CD4-positive, alpha-beta T cell treated with Interferon gamma for 1 hour (primary cell): ENCODE measurements around the gene ARAP2.

Experiments used
- DNase-seq: peaks from one replicate; pipeline ENCODE4 v3.0.0-alpha.2; 2020

Gene ARAP2

DNA sequence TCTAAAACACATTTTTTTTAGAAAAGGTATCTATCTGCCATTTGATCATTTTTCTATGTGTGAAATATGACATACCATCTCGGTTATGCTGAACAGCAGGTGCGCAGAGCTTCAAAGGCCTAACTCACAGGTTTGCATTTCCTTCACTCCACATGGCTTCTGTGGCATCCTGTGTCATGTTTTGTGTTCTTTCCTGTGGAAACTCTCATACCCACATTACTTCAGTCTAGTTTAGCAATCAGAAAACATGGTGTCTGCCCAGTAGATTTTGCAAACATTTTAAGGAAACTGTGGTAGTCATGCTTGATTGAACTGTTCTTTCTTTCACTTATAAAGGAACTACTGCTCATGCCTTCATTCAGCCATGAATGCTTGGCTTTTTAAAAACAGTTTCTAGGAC is 11.3 kb upstream of the ARAP2 start:
- DNase-seq, result peak; percentile 67

DNA sequence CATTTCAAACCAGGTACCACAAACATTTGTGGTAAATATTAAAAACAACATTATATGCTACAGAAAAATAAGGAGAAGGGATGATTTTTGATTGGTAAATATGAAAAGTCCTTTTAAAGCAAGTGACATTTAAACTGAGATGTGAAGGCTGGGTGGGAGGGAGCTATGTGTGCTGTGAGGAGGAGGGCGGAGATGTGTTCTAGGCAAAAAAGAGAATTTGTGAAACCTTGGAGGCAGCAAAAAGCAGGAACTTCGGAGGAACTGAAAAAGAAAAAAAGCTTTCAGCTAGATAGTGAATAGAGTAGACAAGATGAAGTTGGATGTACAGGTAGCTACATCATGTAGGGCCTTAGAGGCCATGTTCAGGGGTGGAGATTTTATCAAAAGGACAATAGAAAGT is 10.1 kb upstream of the ARAP2 start:
- no peak for DNase-seq

DNA sequence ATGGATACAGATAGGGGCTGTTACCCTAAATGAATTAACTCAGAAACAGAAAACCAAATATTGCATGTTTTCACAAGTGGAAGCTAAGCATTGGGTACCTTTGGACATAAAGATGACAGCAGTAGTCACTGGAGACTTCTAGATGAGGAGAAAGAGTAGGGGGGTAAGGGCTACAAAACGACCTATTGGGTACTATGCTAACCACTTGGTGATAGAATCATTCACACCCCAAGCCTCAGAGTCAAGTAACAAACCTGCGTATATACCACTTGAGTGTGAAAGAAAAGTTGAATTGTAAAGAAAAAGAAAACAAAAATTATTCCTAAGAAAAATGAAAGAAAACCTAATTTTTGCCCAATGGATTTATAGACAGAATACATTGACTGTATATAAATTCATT is 7.7 kb upstream of the ARAP2 start:
- no peak for DNase-seq

- DNase-seq, result no peak
Observed at GRCh38 chr4:36249610-36250009, 5.3 kb upstream of the ARAP2 start.

- peak; percentile 41 for DNase-seq
Observed at GRCh38 chr4:36243355-36244256, 708 bp downstream of the ARAP2 start.

DNA sequence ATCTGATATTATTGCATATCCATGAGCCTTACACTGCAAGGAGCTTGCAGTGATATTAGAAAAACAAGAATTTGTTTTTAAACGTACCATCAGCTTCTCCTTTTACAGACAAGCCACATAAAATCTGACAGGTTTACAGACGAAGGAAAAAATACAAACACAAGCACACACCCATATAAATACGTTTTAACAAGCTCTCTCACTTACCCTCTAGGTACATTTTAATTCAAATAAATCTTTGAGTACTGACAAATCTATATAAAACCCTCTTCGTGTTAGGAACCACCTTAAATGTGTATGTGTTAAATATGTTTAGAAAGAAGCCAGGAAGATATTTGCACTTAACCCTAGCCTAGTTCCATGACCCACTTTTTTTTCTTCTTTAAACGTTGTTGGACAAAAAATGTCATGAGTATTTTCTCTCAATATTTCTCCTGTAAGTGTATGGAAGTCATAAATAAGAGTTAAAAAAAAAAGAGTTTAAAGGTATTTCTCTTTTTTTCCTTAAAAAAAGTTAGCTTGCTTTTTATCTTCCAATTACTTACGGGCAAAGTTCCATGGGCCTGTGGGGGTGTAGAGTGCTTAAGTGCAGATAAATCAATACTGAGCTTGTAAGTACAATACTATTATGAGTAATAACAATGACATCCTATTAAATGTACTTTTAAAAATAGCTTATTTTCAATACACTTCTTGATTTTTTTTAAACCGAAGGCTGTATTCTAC is 1.5 kb downstream of the ARAP2 start:
- no peak for DNase-seq

DNA sequence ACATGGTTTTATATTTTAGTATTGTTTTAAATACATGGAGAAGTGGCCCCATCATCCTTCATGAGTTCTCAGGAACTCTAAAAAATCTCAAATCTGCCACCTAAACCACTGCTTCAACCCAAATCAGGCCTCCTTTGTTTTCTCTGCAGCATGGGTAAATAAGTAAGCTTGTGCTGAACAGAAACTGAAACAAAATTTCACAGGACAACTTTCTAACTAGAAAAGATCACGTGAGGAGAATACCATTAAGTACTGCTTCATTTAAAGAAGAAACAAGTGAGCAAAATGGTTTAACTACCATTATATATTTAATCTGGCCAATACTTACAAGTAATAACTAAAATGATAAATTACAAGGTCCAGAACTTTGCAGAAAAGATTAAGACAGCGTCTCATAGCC is 2.5 kb downstream of the ARAP2 start:
- no peak for DNase-seq

- DNase-seq, result no peak
Observed at GRCh38 chr4:36237366-36238313, 6.7 kb downstream of the ARAP2 start.

DNA sequence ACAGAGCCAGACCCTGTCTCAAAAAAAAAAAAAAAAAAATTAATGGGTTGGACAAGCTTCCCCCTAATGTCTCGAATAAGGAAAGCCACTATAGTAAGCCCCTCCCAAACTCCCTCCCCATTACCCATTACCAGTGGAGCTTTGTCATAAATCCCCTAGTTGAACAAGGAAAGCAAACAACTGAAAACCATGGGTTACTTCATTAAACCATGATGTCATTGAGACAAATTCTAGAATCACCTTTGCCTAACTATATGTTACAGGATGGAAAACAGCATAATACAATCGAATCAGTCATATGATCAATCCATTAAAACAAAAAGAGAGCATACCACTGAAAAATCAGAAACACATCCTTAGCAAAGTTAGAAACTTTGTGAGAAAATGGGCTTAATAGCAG is 8.2 kb downstream of the ARAP2 start:
- DNase-seq, result no peak

GRCh38 chr4:36235306-36235705 is 9.0 kb downstream of the ARAP2 start:
- no peak for DNase-seq

GRCh38 chr4:36233567-36234266 is 10.6 kb downstream of the ARAP2 start:
- no peak for DNase-seq

DNA sequence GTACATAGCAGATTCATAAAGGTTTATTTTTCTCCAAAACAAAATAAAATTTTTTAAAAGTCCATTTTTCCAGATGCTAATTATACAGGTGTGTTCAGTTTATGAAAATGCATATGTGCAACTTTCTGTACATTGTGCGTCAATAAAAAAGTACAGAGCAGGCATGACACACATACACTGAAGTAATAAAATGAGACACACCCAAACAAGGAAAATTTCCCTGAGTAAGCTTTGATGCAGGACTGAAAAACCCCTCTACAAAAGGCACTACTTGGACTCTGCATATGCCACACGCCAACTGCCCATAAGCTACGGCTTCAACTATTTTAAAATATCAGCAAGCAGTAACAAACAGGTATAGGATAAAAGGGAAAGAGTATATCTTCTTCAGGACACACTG is 13.8 kb downstream of the ARAP2 start:
- DNase-seq, result no peak

DNA sequence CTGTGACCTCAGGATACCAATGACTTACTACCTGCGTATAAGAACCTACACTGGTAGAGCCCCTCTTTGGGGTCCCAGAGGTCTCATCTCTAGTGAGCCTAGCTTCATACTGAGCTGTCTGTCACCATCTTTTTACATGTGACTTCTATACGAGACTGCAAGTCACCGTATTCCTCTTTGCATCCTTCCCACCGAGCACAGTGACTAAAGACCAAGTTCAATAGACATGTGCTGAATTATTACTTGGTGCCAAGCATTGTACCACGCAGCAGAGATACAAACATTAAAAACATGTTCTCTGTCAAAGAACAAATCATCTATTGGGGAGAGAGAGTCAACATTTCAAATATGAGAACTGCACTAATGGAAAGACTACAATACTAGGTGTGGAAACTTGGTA is 16.4 kb downstream of the ARAP2 start:
- no peak for DNase-seq

GRCh38 chr4:36226430-36227227 is 17.7 kb downstream of the ARAP2 start:
- no peak for DNase-seq

GRCh38 chr4:36224972-36225903 is 19.1 kb downstream of the ARAP2 start:
- no peak for DNase-seq

DNA sequence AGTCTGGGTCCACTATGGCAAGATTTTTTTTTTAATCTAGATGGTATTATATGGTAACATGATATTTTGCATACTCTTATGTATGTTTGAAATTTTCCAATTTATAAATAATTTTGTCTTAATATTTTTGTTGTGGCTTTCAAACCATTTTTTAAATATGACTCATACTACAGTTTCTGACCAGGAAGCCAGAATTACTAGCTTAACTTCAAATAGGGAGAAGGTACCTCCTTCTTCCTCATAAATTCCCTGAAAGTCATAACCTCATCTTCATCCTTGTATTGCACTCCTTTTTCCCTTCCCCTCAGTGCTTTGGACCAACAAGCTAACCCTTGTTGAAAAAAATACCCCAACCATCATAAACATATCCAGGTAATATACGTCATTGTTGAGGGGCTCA is 21.6 kb downstream of the ARAP2 start:
- no peak for DNase-seq

GRCh38 chr4:36220776-36221175 is 23.5 kb downstream of the ARAP2 start:
- no peak for DNase-seq

DNA sequence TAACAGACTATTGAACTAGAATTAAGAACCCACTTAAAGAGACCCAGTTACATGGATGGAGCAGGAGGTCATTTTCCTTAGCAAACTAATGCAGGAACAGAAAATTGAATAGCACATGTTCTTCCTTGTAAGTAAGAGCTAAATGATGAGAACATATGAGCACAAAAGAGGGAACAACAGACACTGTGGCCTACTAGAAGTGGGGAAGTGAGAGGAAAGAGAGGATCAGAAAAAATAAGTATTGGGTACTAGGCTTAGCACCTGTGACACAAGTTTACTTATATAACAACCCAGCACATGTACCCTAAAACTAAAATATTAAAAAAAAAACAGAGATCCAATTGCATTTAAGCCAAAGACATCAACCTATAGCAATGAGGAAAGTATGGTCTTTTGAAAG is 26.2 kb downstream of the ARAP2 start:
- DNase-seq, result no peak

DNA sequence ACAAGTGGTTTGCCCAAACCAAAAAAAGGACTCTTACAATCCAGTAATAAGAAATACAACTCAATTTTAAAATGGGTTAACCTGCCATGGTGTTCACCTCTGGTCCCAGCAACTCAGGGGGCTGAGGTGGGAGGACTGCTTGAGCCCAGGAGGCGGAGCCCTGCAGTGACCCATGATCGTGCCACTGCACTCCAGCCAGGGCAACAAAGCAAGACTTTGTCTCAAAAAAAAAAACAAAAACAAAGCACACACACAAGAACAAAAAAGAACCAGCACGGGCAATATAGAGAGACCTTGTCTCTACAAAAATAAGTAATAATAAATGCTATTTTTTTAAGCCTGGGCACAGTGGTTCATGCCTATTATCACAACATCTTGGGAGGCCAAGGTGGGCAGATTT is 28.7 kb downstream of the ARAP2 start:
- DNase-seq, result no peak

DNA sequence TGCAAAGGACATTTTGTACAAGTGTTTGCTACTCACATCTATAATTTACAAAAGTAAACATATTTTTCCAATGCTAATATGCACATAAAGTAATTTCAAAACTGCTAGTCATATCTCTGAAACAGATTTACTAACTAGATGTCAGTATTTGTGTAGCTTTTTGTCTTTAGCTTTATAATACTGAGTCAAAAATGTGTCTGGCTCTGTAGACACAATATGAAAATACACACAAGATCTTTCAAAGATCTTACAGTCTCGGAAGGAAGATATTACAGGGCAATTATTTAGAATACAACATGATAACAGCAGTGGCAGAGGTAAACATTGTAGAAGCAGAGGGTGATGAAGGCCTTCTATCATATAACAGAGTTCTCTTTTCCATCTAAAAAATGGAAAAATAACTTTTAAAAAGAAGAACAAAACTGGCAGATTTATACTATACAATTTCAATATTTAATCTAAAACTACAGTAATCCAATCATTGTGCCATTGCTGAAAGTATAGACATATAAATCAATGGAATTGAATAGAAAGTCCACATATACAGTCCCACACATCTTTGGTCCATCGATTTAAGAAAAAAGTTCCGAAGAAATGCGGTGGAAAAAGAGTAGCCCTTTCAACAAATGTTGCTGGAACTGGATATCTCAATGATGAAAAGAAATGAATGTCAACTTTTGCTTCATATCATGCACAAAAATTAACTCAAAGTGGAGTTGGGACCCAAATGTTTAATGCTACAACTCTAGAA is 29.4 kb downstream of the ARAP2 start:
- no peak for DNase-seq
